SJCRH30 (cell line): ENCODE measurements around the gene VSIR. TPM values are rescaled to one million over a fixed set of nuclear protein-coding genes. Genes with fewer than 3 reads are reported as not detected.

ENCODE experiments used
- DNase-seq, 2 experiments: peaks; one replicate each; pipeline ENCODE4 v3.0.0-alpha.2; 2015 to 2020
- H3K27ac ChIP-seq: fragments of 250-450 bp; sonication (Bioruptor Pico); 2 replicates; pipeline ENCODE4 v1.5.1; 2020; ENCODE audit warnings: mild to moderate bottlenecking, moderate library complexity
- H3K27me3 ChIP-seq: fragments of 250-450 bp; sonication (Bioruptor Pico); 2 replicates; pipeline ENCODE4 v1.5.1; 2020; ENCODE audit warnings: mild to moderate bottlenecking, moderate library complexity
- H3K36me3 ChIP-seq: fragments of 250-450 bp; sonication (Bioruptor Pico); 2 replicates; pipeline ENCODE4 v1.5.1; 2020; ENCODE audit warnings: mild to moderate bottlenecking, moderate library complexity
- H3K4me1 ChIP-seq: fragments of 250-450 bp; sonication (Bioruptor Pico); 2 replicates; pipeline ENCODE4 v1.5.1; 2020; ENCODE audit warnings: mild to moderate bottlenecking, moderate library complexity
- H3K4me3 ChIP-seq: fragments of 250-450 bp; sonication (Bioruptor Pico); 2 replicates; pipeline ENCODE4 v1.5.1; 2020; ENCODE audit warnings: mild to moderate bottlenecking, moderate library complexity
- H3K9me3 ChIP-seq: fragments of 250-450 bp; sonication (Bioruptor Pico); replicated peaks from 2 replicates; pipeline ENCODE4 v1.5.1; 2020; ENCODE audit warnings: mild to moderate bottlenecking, moderate library complexity
- total RNA-seq: library from RNA; depleted of rRNA; stranded (reverse); fragments of >200 nt; shearing (Covaris generic); gene quantifications from 2 replicates; pipeline ENCODE4 v1.2.3, GENCODE V29; 2014

VSIR gene
- total RNA-seq, 1 experiment from 2014 or later, result 2.6 TPM

DNA sequence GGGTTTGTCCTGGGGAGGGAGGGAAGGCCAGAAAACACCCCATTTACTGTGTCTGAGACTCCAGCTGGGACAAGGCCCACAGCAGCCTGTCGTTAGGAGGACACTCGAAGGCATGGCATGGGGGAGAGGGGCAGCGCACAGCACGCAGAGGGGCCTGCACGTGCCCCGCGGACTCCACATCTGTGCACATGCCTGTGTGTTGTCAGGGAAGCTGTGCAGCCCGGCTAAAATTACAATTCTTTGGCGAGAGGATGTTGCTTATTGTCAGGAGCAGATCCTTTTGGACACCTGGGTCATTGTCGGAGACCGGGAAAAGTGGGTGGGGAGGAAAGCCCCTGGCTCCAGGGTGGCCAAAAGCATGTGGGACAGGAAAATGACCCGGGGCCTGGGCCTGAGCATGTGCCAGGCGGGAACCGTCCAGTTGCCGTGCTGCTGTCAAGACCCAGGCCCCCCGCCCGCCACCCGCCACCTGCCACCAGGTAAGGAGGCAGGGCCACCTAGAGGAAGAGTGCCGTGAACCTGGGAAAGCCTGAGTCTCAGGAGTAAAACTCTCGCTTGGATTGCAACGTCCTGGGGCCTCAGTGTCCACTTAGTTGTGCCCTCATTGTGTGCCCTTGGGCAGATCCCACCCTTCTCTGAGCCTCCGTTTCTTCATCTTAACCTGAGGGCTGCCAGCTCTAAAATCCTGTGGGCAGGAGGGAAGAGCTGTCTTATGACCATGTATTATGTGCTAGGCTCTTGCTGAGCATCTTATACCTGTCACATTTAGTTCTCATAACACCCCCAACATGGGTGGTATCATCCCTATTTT lies 7.2 kb downstream of the VSIR start:
- Histone ChIP-seq H3K27ac (peak overlapping the region; percentile 95), H3K36me3 (no peaks in the 10 kb centered on the region), H3K4me1 (peaks cover 28% of the 10 kb centered on the region), H3K9me3 (no peaks in the 10 kb centered on the region), H3K4me3 (no peak overlapping the region), H3K27me3 (no peaks in the 10 kb centered on the region)
- no peak for DNase-seq

DNA sequence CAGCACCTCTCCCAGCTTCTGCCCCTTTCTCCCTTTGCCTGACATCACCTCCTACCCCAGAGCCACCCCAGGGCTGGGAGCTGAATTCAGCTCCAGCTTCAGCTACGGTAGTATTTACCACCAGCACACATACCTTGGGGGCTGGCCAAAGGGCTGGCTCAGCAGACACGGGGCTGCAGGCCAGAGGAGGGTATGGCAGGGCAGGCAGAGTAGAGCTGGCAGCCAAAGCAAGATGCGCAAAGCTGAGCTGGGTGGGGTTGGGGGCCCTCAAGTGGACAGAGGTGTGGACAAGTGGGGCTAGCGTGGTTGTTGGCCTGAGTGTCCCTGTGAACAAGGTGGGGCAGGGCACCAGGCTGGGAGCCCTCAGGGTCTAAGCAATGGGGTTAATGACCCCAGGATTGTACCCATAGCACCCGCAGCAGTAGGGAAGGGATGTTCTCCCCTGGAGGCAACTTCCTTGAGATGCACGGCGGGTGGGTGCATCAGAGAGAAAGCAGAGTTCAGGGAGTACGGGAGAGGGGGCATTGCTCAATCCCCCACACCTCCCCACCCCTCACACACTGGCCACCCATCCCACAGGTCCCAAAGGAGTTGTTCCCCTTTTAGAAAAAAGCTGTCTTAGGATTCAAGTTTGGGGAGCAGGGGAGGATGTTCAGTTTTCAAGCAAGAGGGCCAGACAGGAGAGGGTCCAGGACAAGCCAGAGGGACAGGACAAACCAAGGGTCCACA lies 8.0 kb downstream of the VSIR start:
- Histone ChIP-seq H3K27ac (no peak overlapping the region), H3K4me1 (peaks cover 28% of the 10 kb centered on the region), H3K9me3 (no peaks in the 10 kb centered on the region), H3K36me3 (no peaks in the 10 kb centered on the region), H3K4me3 (no peak overlapping the region), H3K27me3 (no peaks in the 10 kb centered on the region)
- DNase-seq, result no peak

DNA sequence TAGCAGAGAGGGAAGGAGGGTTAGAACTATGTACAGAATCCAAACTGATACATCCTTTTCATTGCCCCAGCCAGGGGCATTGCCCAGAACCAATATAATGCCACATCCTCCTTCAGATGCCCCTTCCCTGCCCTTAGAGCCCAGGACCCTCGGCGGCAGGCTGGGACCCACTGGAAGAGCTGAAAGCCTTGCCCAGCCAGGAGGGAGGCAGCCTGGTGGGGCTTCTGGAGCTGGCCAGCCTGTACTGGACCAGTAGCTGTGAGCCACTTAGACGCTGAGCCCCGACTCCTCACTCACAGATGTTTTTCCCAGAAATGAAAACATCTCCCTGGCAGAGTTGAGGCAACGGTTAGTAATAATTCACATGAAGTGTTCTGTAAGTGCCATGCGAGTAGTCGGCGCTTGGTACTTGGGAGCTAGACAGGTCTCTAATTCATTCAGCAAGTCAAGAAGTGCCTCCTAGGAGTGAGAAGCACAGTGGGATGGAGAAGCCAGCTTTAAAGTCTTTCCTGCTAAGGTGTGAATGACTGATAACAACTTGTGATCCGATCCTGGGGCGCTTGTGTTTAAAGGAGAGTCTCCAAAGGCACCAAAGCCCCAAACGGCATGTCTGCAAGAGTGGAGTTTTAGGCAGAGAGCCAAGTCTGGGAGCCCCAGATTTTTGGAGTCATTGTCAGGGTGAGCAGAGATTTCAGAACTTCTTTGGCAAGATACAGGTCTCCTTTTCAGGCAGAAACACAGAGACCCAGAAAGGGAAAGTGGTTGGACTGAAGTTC lies 9.8 kb downstream of the VSIR start:
- H3K27me3 ChIP-seq, result no peaks in the 10 kb centered on the region
- no peak for DNase-seq
- H3K27ac ChIP-seq, result no peak overlapping the region

DNA sequence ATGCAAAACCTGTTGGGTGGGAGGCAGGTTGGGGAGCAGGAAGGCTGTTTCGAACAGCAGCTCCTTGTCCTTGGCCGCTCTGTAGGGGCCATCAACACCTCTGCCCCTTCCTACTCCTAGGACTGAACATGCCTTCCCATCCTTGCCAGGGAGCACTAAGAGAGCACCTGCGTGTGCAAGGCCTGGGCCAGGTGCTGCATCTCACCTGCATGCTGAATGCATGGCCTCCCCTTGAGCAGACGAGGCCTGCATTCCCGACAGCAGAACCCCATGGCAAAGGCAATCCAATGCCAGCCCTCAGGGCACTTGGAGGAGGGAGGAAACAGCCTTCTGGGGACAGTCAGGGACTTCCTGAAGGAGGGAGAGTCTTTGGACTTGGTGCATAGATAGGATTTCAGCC lies 11.0 kb downstream of the VSIR start:
- no peaks in the 10 kb centered on the region for H3K27me3 ChIP-seq
- H3K4me3 ChIP-seq, result no peak overlapping the region
- DNase-seq, result no peak
- H3K36me3 ChIP-seq, result no peaks in the 10 kb centered on the region
- no peak overlapping the region for H3K27ac ChIP-seq
- no peaks in the 10 kb centered on the region for H3K9me3 ChIP-seq
- H3K4me1 ChIP-seq, result peaks cover 17% of the 10 kb centered on the region

More for the DNA sequence above, 9.8 kb downstream of the VSIR start:
- Histone ChIP-seq H3K9me3 (no peaks in the 10 kb centered on the region), H3K4me1 (peaks cover 28% of the 10 kb centered on the region), H3K36me3 (no peaks in the 10 kb centered on the region), H3K4me3 (no peak overlapping the region)

DNA sequence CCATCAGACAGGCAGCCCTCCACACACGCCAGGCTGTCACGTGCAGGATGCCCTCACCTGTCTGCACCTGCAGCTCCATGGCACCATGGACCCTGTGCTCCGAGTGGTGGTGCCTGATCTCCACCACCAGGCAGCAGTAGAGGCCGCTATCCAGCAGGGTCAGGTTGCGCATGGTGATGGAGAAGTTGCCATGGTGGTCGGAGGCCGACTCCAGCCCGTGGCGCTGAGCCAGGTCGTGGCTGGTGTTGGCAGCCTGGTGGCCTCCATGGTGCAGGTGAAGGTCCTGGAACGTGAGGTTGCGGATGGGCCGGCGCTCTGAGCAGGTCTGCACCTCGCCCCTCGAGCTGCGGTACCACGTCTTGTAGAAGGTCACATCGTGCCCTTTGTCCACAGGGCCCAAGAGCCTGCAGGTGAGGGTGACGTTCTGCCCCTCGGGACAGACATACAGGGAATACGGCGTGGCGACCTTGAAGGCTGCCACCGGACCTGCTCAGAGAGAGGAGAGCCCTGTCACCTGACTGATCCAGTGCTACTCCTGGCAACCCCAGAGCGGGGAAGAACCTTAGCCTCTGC lies 11.7 kb downstream of the VSIR start:
- DNase-seq, result no peak
- H3K36me3 ChIP-seq, result no peaks in the 10 kb centered on the region
- H3K9me3 ChIP-seq, result no peaks in the 10 kb centered on the region
- peaks cover 11% of the 10 kb centered on the region for H3K4me1 ChIP-seq
- H3K27me3 ChIP-seq, result no peaks in the 10 kb centered on the region
- no peak overlapping the region for H3K27ac ChIP-seq
- no peak overlapping the region for H3K4me3 ChIP-seq

DNA sequence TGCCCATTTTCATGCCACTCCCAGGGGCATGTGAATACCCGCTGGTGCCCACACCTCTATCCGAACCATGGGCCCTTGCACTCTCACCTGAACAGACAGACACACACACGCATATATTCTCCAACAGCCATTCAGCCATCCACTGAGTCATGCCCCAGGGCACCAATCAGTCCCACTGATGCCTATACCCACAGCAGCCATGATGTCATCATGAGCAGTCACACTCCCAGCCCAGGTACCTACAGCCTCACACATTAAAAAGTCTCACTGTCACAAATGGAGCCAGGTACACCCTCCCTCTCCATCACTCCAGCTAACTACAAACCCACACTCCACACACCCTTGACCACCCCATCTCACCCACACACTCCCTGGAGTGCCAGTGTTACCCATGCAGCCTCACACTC lies 12.2 kb downstream of the VSIR start:
- no peaks in the 10 kb centered on the region for H3K36me3 ChIP-seq
- H3K9me3 ChIP-seq, result no peaks in the 10 kb centered on the region
- no peak for DNase-seq
- peaks cover 6% of the 10 kb centered on the region for H3K4me1 ChIP-seq
- no peak overlapping the region for H3K27ac ChIP-seq
- H3K27me3 ChIP-seq, result no peaks in the 10 kb centered on the region
- no peak overlapping the region for H3K4me3 ChIP-seq

DNA sequence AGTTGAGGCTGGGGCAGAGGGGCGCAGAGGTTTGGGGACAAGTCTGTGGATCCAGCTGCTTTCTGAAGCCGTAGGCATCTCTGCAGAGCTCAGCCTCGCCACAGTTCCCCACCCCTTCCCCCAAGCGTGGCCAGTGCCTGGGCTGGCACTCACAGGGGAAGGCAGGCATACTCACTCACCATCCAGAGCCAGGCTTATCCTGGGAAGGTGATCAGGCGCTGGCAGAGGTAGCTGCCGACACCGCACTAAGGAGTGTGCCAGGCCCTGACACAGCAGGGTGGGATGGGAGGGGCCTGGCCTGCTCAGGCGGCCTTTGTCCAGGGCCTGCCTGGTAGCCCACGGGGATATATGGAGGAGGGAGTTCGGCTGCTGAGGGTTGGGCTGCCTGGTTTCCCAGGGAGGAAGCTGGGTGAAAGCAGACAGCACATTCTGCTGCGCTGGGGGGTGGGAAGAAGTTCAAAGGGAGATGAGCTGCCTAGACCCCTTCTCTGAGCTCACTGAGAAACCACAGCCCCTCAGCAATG lies 15.9 kb downstream of the VSIR start:
- no peak overlapping the region for H3K27ac ChIP-seq
- H3K4me3 ChIP-seq, result no peak overlapping the region
- no peaks in the 10 kb centered on the region for H3K27me3 ChIP-seq
- no peaks in the 10 kb centered on the region; the same call in 1 of the 2 replicates for H3K4me1 ChIP-seq
- H3K9me3 ChIP-seq, result no peaks in the 10 kb centered on the region
- no peak for DNase-seq
- H3K36me3 ChIP-seq, result no peaks in the 10 kb centered on the region

DNA sequence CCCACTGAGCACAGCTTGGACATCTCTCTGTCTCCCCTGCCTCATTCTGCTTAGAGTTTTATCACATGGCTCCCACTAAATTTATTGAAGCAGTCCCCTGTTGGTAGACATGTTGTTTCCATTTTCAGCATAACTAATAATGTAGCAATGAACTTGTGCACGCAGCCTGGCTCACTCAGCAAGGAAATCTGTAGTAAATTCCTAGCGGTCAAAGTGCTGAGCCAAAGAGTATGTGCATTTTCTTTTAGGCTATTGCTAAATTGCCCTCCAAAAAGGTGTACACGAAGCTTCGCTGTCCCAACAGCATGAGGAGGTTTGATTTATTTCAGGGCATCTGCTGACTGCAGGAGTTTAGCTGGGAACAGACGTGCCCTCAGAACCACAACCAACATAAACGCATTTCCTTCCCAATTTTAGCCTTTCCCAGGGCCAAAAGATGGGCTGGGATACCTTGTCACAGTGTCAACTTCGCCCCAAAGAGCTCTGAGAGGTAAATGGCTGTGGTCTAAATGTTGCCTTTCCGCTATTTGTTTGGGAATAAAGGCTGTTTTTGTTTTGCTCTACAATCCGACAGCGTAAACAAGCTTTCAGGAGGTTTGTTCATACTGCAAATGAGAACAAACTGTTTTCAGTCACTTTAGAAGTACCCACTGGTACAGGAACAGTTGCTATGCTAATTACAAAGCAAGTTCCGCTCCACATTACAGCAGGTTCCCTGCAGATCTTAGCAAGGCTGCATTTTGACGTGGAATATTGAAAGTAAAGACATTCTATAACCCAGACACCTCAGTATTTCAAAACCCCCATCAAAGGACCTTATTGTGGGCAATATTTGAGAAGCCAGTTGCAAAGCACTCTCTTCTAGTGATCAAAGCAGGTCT lies 16.8 kb downstream of the VSIR start:
- Histone ChIP-seq H3K9me3 (no peaks in the 10 kb centered on the region), H3K4me1 (no peaks in the 10 kb centered on the region; the same call in 1 of the 2 replicates), H3K27ac (no peak overlapping the region), H3K36me3 (no peaks in the 10 kb centered on the region), H3K27me3 (no peaks in the 10 kb centered on the region), H3K4me3 (no peak overlapping the region)
- DNase-seq, result no peak

DNA sequence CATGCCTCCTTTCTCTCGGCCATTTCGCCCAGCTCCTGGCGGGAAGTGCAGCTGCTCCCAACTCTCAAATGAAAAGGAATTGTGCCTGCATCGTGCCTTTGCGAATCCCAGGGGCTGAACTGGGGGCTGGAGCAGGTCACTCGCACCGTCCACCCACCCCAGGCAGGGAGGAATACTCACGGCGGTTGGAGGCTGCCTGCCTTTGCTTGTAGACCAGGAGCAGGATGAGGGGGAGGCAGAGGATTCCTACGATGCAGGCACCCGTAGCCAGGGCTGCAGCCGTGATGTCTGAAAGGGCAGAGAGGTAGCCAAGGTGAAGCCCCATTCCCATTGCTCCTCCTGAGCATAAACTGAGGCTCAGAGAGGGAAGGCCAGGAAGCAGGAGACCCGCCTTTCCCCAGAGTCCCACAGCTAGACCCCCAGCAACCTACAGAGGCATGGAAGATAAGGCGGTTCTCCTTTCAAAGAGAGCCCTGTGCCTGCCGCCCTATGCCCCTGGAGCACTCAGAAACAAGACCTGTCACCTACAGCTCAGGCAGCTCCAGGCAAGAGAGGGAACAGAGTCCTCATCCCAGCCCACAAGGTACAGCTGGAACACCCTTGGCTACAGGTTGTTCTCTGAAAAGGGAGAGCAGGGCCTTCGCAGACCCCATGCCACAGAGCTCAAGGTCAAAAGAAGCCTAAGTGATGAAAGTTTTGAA lies 18.0 kb downstream of the VSIR start:
- no peaks in the 10 kb centered on the region for H3K9me3 ChIP-seq
- no peaks in the 10 kb centered on the region for H3K27me3 ChIP-seq
- no peaks in the 10 kb centered on the region; the same call in 1 of the 2 replicates for H3K4me1 ChIP-seq
- no peak overlapping the region for H3K4me3 ChIP-seq
- no peak for DNase-seq
- H3K36me3 ChIP-seq, result no peaks in the 10 kb centered on the region
- H3K27ac ChIP-seq, result no peak overlapping the region

DNA sequence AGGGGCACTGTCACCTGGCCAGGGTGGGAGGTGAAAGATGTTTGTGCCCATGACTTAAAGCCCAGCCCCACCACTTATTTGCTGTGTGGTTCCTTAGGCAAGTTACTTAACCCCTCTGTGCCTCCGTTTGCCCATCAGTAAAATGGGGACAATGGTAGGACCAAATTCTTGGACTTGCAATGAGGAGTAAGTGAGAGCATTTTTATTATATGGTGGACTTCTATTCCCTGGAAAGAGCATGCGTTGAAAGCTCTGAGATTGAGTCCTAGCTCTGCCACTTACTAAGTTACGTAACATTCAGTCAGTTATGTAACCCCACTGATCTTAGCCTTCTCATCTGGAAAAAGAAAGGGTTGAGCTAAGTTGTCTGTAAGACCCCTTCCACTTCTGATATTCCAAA lies 18.8 kb downstream of the VSIR start:
- DNase-seq, result no peak

DNA sequence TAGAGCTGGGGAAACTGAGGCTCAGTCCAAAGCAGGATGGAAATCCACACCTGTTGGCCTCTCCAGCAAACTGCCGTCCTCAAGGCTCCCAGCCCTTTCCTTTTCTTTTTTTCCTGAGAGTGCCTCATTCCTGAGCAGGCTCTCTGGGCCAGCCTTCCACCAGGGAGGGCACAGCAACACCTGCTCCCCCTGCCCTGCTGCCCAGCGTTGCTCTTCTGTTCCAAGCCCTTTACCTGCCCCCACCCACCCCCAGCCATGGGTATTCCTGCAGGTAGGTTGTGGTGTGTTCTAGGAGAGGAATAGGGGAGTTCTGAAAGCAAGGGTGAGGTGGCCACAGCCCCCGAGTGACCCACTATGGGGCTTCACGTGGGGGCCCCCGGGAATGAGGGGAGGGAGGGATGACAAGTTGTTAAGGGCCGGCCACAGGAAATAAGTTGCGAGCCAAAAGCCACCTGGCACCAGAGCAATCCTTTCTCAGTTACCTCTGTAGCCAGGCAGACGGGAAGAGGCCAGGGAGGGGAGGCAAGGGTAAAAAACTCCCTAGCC lies 19.3 kb downstream of the VSIR start:
- Histone ChIP-seq H3K4me1 (no peaks in the 10 kb centered on the region; the same call in 1 of the 2 replicates), H3K36me3 (no peaks in the 10 kb centered on the region), H3K27me3 (no peaks in the 10 kb centered on the region), H3K27ac (no peak overlapping the region), H3K4me3 (no peak overlapping the region), H3K9me3 (no peaks in the 10 kb centered on the region)
- DNase-seq, result no peak

More for the DNA sequence above, 18.8 kb downstream of the VSIR start:
- no peak overlapping the region for H3K27ac ChIP-seq
- H3K9me3 ChIP-seq, result no peaks in the 10 kb centered on the region
- no peaks in the 10 kb centered on the region for H3K27me3 ChIP-seq
- H3K36me3 ChIP-seq, result no peaks in the 10 kb centered on the region
- no peak overlapping the region for H3K4me3 ChIP-seq
- no peaks in the 10 kb centered on the region; the same call in 1 of the 2 replicates for H3K4me1 ChIP-seq

DNA sequence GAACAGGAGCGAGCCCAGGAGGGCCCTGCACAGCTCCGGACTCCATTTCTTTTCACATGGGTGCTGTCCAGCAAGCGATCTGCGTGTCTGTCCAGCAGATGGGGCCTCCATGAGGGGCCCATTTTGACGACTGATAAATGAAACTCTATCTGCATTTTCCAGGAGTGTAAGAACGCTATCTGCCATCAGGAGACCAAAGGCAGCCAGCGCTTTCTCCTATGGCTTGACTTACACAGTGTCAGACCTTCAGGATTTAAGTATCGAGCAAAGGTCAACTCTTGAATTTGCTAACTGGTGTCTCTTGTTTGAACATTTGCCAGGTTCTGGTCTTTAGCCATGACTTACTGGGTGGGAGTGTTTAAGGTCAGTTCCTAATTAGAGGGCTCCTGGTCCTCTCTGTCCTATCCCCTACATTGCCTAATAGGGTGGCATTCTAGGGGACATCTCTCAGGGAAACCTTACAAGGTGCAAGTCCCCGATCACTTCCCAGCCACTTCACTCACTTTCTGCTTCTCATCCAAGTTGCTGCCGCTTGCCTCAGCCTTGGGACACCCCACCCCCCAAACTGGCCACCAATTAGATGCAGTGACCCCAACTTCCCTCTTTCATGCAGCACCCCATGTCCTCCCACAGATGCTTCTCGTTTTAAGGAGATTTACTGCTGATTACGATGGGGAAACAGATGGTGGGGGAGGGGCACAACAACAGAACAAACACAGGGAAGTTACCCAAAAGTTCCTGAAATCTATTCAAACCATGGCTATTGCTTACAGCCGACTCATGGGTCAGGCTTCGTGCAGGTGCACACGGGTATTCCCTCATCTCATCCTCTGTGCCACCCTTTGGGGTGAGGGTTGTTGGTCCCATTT lies 20.0 kb downstream of the VSIR start:
- Histone ChIP-seq H3K36me3 (no peaks in the 10 kb centered on the region), H3K27ac (no peak overlapping the region), H3K4me1 (no peaks in the 10 kb centered on the region; the same call in 1 of the 2 replicates), H3K4me3 (no peak overlapping the region), H3K27me3 (no peaks in the 10 kb centered on the region), H3K9me3 (no peaks in the 10 kb centered on the region)
- DNase-seq, result no peak
